ENCODE data around the gene MAP3K4. TPM values are rescaled to one million over a fixed set of nuclear protein-coding genes. Genes with fewer than 3 reads are reported as not detected.

The MAP3K4 gene
- total and polyA plus RNA-seq, 12 donors, result 11.9 to 37.0 (median 18.8) TPM

DNA sequence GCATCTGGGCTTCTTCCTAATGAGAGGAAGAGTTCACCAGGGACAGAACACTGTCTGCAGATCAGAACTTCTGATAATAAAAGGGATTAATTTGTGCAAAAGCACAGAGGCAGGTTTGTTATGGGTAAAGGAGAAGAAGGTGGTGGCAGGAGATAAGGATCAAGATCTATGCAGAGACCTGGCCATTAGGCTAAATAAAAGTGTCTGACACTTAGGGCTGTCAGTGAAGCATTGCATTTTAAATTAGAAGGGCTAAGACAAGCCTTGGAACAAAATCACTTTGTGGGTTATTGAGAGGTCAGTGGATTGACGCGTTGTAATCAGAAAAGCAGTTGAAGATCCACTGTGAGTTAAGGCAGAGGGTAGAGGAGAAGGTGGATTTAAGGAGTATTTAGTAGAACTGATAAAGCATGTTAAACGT lies 76.8 kb downstream of the MAP3K4 start:
- intact Hi-C loops (cut with DNase I), result no loop called here
- Histone ChIP-seq H3K36me3 (replicated peaks in 1 of 2) (peaks cover 0 to 10% of the 10 kb centered on the region in 2 donors), H3K4me3 (no peak overlapping the region), H3K27ac (no peak overlapping the region), H3K9me3 (replicated peaks in 1 of 3) (no peaks in the 10 kb centered on the region), H3K27me3 (no peaks in the 10 kb centered on the region), H3K4me1 (replicated peaks in 1 of 2) (no peaks in the 10 kb centered on the region)
- TF ChIP-seq, protein P1, sequence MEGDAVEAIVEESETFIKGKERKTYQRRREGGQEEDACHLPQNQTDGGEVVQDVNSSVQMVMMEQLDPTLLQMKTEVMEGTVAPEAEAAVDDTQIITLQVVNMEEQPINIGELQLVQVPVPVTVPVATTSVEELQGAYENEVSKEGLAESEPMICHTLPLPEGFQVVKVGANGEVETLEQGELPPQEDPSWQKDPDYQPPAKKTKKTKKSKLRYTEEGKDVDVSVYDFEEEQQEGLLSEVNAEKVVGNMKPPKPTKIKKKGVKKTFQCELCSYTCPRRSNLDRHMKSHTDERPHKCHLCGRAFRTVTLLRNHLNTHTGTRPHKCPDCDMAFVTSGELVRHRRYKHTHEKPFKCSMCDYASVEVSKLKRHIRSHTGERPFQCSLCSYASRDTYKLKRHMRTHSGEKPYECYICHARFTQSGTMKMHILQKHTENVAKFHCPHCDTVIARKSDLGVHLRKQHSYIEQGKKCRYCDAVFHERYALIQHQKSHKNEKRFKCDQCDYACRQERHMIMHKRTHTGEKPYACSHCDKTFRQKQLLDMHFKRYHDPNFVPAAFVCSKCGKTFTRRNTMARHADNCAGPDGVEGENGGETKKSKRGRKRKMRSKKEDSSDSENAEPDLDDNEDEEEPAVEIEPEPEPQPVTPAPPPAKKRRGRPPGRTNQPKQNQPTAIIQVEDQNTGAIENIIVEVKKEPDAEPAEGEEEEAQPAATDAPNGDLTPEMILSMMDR (IDR thresholded peaks at IDR 0.05), result no peak
- TF ChIP-seq POLR2A (IDR thresholded peaks at IDR 0.05), result no peak
- 82 to 86% (median 84%) methylated on average over 3 of the region's 3 CpGs for WGBS, 4 donors
- no peak for DNase-seq

DNA sequence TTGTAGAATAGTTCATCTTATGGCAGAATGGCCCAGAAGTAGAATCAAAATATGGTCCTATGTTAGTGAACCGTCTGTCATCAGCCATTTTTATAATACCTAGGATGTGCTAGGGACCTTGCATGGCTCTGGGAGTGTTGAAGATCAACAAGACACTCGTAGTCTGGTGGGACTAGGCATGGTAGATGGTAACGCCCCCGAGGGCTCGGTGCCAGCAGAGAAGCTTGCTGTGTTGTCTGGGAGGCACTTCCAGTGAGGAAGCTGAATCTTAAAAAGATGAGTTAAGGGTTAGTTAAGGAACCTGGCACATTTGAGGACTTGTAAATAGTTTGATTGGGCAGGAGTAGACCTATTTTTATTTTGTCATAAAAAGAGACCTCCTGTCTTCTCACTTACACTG lies 82.4 kb downstream of the MAP3K4 start:
- 80 to 87% (median 81%) methylated on average over 5 of the region's 5 CpGs for WGBS, 4 donors
- Histone ChIP-seq H3K9me3 (replicated peaks in 1 of 3) (no peaks in the 10 kb centered on the region), H3K27ac (no peak overlapping the region), H3K4me3 (no peak overlapping the region), H3K36me3 (replicated peaks in 1 of 2) (peaks cover 0 to 10% of the 10 kb centered on the region in 2 donors), H3K27me3 (no peaks in the 10 kb centered on the region), H3K4me1 (replicated peaks in 1 of 2) (no peaks in the 10 kb centered on the region)
- TF ChIP-seq, protein P1 (IDR thresholded peaks at IDR 0.05), result no peak
- no peak for TF ChIP-seq POLR2A (IDR thresholded peaks at IDR 0.05)
- DNase-seq, result no peak
- intact Hi-C loops (cut with DNase I), result no loop called here

DNA sequence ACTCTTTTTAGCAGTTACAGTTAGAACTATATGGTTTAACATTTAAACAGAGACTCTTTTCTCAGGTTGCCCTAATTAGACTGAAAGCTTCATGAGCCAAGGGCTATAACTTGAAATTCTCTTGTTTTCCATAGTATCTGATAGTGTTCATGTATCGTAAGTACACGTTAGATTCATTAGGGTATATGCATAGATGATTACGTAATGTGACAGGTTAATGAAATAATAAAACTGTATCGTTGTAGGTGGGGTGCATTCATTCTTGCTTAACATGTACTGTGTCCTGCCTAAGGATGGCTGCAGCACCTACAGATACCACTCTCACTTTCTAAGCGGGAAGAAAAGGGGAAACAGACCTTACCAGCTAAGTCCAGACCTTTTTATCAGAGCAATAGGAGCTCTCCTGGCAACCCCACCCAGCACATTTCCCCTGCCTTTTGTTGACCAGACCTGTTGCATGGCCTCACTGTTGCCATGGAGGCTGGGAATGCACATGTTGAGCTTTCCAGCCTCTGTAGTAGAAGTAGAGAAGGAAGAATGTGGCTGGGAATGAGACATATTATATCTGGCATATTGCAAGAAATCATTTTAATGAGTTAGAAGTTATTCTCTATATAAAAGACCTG lies 83.0 kb downstream of the MAP3K4 start:
- H3K27ac ChIP-seq, result no peak overlapping the region

DNA sequence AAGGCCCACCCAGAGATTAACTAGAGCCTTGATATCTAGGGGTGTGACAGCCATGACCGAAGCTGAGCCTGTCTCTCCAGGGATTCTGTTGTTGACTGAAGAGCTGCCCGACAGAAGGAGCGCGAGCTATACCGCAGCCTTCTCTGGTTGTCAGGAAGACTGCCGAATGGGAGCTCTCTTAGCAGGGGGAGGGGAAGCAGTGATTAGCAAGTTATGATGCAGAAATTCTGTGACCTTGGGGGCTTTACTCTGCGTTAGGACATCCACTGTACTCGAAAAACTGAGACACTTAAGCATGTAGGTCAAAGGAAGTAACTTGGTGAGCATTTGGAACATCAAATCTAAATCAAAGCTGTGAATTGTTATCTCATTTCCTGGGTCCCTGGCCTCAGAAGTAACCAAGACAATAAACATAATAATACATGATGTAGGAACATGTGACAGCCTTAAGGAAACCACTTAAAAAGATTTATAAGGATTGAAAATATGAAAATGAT lies 84.7 kb downstream of the MAP3K4 start:
- TF ChIP-seq, protein P1 (IDR thresholded peaks at IDR 0.05), result no peak
- no peak for TF ChIP-seq POLR2A (IDR thresholded peaks at IDR 0.05)
- no peaks in the 10 kb centered on the region for H3K9me3 ChIP-seq (replicated peaks in 1 of 3)
- no peak overlapping the region for H3K4me3 ChIP-seq
- intact Hi-C loops (cut with DNase I), result no loop called here
- no peak overlapping the region for H3K27ac ChIP-seq
- no peaks in the 10 kb centered on the region for H3K27me3 ChIP-seq
- DNase-seq, result peak in 2 of 7 donors; percentile 22
- peaks cover 0 to 13% of the 10 kb centered on the region in 2 donors for H3K36me3 ChIP-seq (replicated peaks in 1 of 2)
- H3K4me1 ChIP-seq (replicated peaks in 1 of 2), result no peaks in the 10 kb centered on the region
- 60 to 68% (median 66%) methylated on average over 8 of the region's 8 CpGs for WGBS, 4 donors

More for the DNA sequence above, 83.0 kb downstream of the MAP3K4 start:
- no peaks in the 10 kb centered on the region for H3K4me1 ChIP-seq (replicated peaks in 1 of 2)
- H3K27me3 ChIP-seq, result no peaks in the 10 kb centered on the region
- peaks cover 0 to 10% of the 10 kb centered on the region in 2 donors for H3K36me3 ChIP-seq (replicated peaks in 1 of 2)
- H3K4me3 ChIP-seq, result no peak overlapping the region
- WGBS, 4 donors, result 94% methylated on average over 5 of the region's 5 CpGs
- H3K9me3 ChIP-seq (replicated peaks in 1 of 3), result no peaks in the 10 kb centered on the region
- TF ChIP-seq, protein P1 (IDR thresholded peaks at IDR 0.05), result no peak
- no peak for TF ChIP-seq POLR2A (IDR thresholded peaks at IDR 0.05)
- DNase-seq, result no peak
- intact Hi-C loops (cut with DNase I), result no loop called here
